Stimulated activated CD8-positive, alpha-beta memory T cell treated with anti-CD3 and anti-CD28 coated beads, Interleukin-2, amount 100 ng/mL, for 1 hour (primary cell): Measurements from ENCODE around the gene TFEB.
"Not testable (repeated sequence)": the region's sequence is repeated elsewhere in the genome, so short reads cannot be mapped to it uniquely, and the experiment has no call there.

Experiments
- DNase-seq, 2 donors: peaks; one replicate each; pipeline ENCODE4 v3.0.0-alpha.2; 2020; ENCODE audit warnings: low read depth in 2 of 2

Gene TFEB

DNA sequence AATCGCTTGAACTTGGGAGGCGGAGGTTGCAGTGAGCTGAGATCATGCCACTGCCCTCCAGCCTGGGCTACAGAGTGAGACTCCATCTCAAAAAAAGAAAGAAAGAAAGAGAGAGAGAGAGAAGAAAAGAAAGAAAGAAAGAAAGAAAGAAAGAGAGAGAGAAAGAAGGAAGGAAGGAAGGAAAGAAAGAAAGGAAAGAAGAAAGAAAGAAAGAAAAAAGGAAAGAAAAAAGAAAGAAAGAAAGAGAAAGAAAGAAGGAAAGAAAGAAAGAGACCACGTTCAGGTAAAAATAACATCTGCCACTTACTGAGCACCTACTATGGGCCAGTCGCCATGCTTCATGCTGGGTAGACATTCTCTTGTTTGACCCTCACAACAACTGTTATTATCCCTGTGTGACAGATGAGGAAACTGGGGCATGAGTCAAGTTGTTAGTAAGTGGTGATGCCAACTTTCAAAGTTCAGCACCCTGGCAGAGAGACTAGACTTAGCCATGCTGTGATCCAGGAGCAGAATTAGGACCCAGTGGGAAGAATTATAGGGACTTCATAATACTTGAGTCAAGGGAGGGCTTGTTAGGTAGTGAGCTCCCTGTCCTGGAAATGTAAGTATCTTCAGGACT, 30.7 kb upstream of the TFEB start:
- not testable (repeated sequence) for DNase-seq

GRCh38 chr6:41763470-41763869, 28.1 kb upstream of the TFEB start:
- no peak for DNase-seq

DNA sequence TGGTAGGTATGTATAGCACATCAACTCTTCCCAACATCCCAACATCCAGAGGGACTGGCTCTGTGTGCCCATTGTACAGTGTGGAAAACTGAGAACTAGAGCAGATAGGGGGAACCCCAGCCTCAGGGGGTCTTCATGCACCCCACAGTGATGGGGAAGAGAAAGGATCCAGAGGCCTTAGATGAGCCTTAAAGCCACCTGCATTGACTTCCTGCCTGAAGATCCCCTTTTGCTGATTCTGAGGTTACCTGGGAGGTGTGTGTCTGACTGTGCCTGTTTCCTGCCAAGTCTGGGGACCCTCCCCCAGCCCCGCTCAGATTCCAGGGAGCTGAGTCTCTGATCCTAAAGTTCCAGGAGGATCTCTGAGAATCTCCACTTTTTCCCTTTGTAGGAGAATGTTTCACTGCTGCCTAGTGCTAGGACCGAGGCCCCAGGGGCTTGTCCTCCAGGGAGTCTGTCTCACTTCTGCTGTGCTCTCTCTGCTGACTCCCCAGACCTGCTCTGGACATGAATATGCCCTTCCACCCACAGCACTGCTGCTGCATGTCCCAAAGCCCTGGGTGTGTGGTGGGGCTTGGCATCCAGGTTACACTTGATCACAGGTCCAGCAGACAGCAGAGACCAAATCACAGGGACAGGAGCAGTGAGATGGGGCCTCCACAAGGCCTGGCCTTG, 24.6 kb upstream of the TFEB start:
- DNase-seq, result no peak

- no peak for DNase-seq
Measured at GRCh38 chr6:41759106-41759904, 23.9 kb upstream of the TFEB start.

- DNase-seq, result no peak
Measured at GRCh38 chr6:41758641-41759035, 23.2 kb upstream of the TFEB start.

GRCh38 chr6:41757931-41758640, 22.7 kb upstream of the TFEB start:
- no peak for DNase-seq

GRCh38 chr6:41757271-41757670, 21.9 kb upstream of the TFEB start:
- no peak for DNase-seq

- no peak for DNase-seq
Measured at GRCh38 chr6:41756354-41756753, 20.9 kb upstream of the TFEB start.

GRCh38 chr6:41755895-41756294, 20.5 kb upstream of the TFEB start:
- no peak for DNase-seq

DNA sequence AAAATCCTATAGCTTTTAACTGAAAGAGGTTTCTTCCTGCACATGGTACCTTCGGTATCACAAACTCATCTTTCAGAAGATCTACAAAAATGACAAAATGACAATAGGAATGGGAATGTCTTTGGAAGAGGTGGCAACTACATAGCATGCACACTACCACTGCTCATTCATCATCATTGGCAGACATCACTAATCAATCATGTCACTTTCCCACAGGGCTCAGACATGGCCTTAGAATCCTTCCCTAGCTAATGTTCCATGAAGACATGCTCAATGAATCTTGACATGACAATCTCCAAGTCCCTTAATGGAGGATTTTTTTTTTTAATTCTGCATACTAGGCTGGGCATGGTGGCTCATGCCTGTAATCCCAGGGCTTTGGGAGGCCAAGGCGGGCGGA, 15.0 kb upstream of the TFEB start:
- no peak for DNase-seq

DNA sequence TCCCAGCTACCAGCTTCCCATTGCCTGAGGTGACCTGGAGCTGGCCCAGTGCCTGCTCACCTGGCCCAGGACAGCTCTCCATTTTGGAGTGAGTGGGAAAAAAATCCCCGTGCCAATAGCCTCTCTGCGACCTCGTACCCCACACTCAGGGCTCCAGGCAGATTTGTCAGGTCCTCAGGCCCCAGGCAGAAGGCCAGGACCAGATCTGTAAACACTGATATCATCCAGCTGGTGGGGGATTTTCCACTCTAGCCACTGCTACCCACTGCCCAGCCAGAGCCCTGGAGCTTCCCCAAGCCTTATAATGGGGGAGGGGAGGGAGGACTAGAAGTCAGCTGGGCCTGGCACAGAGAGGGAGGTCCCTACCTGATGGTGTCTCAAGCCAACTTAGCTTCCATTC, 13.1 kb upstream of the TFEB start:
- DNase-seq, result no peak

DNA sequence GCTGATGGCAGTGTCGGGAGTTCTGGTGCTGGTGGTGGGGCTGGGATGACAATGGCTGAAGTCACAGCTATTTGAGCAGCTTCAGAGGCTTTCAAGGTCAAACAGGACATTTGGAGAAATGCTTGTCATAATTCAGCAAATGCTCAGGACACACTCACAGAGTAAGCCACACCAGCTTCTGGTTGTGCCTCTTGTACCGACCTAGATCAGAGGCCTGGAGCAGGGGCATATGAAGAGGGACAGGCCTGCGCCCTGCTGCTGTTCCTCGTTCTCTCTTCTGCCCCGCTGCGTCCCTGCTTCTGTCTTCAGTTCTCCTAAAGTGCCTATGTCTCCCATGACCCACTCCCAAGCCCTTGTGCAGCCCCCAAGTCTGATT, 12.7 kb upstream of the TFEB start:
- no peak for DNase-seq

DNA sequence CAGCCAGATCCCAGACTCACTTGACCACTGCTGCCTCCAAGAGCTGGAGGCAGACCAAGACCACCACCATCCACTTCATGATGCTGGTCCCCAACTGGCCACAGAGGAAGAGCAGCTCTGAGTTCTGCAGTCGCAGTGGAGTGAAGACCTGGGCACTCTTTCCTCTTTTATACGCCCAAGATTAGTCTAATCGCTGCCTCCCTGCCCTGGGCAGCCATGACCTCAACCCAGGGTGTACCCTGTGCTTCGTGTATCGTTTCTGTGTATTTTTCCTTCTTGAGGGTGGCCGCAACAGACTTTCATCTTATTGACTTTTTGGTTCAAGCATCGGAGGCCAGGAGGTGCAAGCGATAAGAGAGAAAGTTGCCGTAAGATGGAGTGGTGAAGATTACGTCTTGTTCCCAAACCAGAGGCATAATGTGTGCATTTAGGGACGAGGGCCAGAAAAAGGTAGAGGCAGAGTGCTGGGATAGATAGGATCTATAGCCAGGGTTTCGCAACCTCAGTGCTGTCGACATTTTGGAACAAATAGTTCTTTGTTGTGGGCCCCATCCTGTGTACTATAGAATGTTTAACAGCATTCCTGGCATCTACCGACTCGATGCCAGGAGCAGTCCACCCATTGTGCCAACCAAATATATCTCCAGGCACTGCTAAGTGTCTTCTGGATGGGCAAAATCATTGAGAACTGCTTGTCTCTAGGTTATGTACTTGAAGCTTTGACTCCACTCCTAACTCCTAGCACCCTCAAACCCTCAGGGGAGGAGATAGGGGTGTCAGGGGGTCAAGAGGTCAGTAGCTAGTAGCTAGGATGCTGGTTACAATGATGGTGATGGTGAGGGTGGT, 12.1 kb upstream of the TFEB start, which contains the start of gene PGC:
Gene PGC (minus strand): TSS at position 142 of the 846 bp plus-strand sequence. CDS start 63 bp downstream, at position 79.
- DNase-seq, result no peak

DNA sequence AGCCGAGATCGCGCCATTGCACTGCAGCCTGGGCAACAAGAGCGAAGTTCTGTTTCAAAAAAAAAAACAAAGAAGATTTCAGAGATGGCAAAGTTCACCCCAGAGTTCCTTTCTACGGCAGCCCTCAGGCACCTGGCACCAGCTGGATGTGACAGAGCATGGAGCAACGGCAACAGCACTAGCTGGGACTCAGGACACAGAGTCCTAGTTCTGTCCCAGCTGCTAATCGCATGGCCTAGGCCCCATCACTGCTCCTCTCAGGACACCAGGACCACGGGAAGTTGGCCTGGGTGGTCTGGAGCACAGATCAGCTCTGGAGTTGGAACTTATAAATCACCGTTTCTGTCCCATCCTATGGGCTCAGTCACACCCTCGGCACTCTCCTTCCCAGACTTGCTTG, 10.7 kb upstream of the TFEB start:
- DNase-seq, result no peak

GRCh38 chr6:41744236-41744787, 8.9 kb upstream of the TFEB start:
- no peak for DNase-seq

DNA sequence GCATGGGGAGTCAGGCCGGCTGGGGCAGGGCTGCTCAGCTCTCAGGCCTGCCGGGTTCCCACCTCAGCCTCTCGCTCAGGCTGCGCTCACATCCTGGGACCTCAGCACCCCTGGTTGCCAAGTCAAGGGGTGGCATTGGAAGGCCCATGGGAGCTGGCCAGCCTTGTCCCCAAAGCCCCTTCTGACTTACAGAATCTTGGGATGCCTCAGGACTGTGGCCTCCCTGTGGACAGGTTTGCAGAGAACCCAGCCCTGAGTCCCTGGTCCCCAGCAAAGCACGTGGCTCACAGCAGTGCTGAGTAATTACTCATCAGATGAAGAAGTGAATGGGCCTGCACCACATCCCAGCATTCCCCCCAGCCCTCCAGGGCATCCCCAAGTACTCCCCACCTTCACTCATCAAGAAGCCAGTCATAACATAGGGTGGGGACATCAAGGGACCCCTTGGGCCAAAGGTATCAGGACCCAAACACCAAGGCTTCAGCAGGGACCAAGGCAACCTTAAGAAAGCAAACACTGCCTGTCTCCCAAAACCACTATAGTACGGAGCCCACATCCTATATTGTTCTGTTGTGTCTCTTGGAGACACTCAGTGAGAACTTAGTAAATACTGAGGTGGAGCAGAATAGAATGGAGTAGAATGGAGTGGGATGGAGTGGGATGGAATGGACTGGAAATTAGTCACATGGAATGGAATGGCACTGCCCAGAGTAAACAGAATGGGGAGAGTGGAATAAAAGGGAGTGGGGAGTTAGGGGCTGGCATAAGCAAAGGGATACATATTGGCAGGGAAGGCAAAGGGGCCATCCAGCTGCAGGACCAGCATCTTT, 8.2 kb upstream of the TFEB start:
- no peak for DNase-seq

GRCh38 chr6:41741625-41742490, 6.5 kb upstream of the TFEB start:
- no peak for DNase-seq

- DNase-seq, result no peak
Measured at GRCh38 chr6:41740366-41741162, 5.2 kb upstream of the TFEB start.
